ENCODE results near the gene F3.

F3 gene

DNA sequence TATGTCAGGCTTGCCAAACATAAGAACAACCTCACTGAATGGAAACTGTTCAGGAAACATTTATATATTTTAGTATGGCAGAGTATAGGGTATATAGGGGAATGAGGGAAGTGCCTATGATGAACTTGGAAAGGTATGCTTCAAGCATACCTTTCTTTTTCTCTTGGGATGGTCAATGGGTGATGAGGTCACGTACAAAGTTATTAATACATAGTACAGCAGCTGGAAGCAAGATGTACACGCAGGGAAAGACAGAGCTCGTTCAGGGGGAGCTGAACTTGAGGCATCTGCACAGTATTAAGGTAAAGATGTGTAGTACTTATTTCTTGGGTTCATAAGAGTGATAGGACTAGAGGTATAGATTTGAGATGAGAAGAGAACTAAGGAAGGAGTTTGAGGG, 61.9 kb downstream of the F3 start:
- TF ChIP-seq, protein P1, sequence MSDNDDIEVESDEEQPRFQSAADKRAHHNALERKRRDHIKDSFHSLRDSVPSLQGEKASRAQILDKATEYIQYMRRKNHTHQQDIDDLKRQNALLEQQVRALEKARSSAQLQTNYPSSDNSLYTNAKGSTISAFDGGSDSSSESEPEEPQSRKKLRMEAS (IDR thresholded peaks at IDR 0.05; ENCODE audit: low read depth, low read length) = no peak
- no peak for TF ChIP-seq MYC (IDR thresholded peaks at IDR 0.05; ENCODE audit: low read depth, low read length)
- TF ChIP-seq, protein P2, sequence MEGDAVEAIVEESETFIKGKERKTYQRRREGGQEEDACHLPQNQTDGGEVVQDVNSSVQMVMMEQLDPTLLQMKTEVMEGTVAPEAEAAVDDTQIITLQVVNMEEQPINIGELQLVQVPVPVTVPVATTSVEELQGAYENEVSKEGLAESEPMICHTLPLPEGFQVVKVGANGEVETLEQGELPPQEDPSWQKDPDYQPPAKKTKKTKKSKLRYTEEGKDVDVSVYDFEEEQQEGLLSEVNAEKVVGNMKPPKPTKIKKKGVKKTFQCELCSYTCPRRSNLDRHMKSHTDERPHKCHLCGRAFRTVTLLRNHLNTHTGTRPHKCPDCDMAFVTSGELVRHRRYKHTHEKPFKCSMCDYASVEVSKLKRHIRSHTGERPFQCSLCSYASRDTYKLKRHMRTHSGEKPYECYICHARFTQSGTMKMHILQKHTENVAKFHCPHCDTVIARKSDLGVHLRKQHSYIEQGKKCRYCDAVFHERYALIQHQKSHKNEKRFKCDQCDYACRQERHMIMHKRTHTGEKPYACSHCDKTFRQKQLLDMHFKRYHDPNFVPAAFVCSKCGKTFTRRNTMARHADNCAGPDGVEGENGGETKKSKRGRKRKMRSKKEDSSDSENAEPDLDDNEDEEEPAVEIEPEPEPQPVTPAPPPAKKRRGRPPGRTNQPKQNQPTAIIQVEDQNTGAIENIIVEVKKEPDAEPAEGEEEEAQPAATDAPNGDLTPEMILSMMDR (IDR thresholded peaks at IDR 0.05; ENCODE audit: low read depth, low read length) = no peak
- no peak for TF ChIP-seq POLR2A (IDR thresholded peaks at IDR 0.05; ENCODE audit: extremely low read depth, insufficient read length)
- H3K4me3 ChIP-seq (ENCODE audit: low read depth, low read length) = no peak overlapping the region

More for the DNA sequence above, 61.9 kb downstream of the F3 start:
- no peak for DNase-seq (ENCODE audit: low read depth)
